Keratinocyte (primary cell): Measurements from ENCODE around the gene KRTAP10-4. TPM values are rescaled to one million over a fixed set of nuclear protein-coding genes. Genes with fewer than 3 reads are reported as not detected.

ENCODE experiments used
- DNase-seq: peaks from one replicate; pipeline ENCODE4 v3.0.0-alpha.2; 2011; ENCODE audit warnings: low read depth, missing footprints, low spot score
- FAIRE-seq: peaks from 2 replicates; lab custom pipeline; 2011; peaks lifted over from hg19 to GRCh38; lab: Jason Lieb, UNC
- H2AFZ ChIP-seq: 2 replicates; pipeline ENCODE4 v1.6.0; 2012; ENCODE audit warnings: low read length, control low read depth, inconsistent platforms; ENCODE audit not compliant: control insufficient read depth
- H3K27ac ChIP-seq: 2 replicates; pipeline ENCODE4 v1.5.1; 2011; ENCODE audit warnings: low read length; ENCODE audit not compliant: control insufficient read depth, insufficient read depth
- H3K27me3 ChIP-seq: 3 replicates; pipeline ENCODE4 v1.6.0; 2011; ENCODE audit warnings: low read length; ENCODE audit not compliant: control insufficient read depth, insufficient read depth; ENCODE audit errors: extremely low read depth
- H3K36me3 ChIP-seq, 2 experiments: 2 replicates in 1 of 2; 3 replicates in 1 of 2; pipeline ENCODE4 v1.5.1; 2011; ENCODE audit warnings: low read length in 2 of 2, mild to moderate bottlenecking in 1 of 2; ENCODE audit not compliant: control insufficient read depth in 2 of 2, insufficient read depth in 2 of 2; ENCODE audit errors: extremely low read depth in 1 of 2
- H3K4me1 ChIP-seq: 3 replicates; pipeline ENCODE4 v1.5.1; 2011; ENCODE audit warnings: low read length; ENCODE audit not compliant: control insufficient read depth, insufficient read depth; ENCODE audit errors: extremely low read depth
- H3K4me2 ChIP-seq: 3 replicates; pipeline ENCODE4 v1.6.0; 2011; ENCODE audit warnings: low read depth, low read length; ENCODE audit not compliant: control insufficient read depth, insufficient read depth; ENCODE audit errors: extremely low read depth
- H3K4me3 ChIP-seq, 3 experiments: fragments of 200-600 bp in 1 of 3; sonication (generic) in 1 of 3; 2 replicates in 2 of 3; 3 replicates in 1 of 3; pipeline ENCODE4 v1.5.1; 2011 to 2016; ENCODE audit warnings: low read length in 3 of 3, mild to moderate bottlenecking in 3 of 3, control low read depth in 2 of 3, inconsistent platforms in 1 of 3, low read depth in 1 of 3, mixed read lengths in 1 of 3, mixed run types in 1 of 3, moderate library complexity in 1 of 3; ENCODE audit not compliant: control insufficient read depth in 2 of 3, insufficient read depth in 2 of 3; ENCODE audit errors: extremely low read depth in 1 of 3
- H3K79me2 ChIP-seq: 2 replicates; pipeline ENCODE4 v1.6.0; 2012; ENCODE audit warnings: low read length; ENCODE audit not compliant: control insufficient read depth, insufficient read depth
- H3K9ac ChIP-seq: 3 replicates; pipeline ENCODE4 v1.6.0; 2011; ENCODE audit warnings: low read length; ENCODE audit not compliant: control insufficient read depth, insufficient read depth; ENCODE audit errors: extremely low read depth
- H3K9me1 ChIP-seq: 3 replicates; pipeline ENCODE4 v1.6.0; 2011; ENCODE audit warnings: low read length; ENCODE audit not compliant: control insufficient read depth, insufficient read depth; ENCODE audit errors: extremely low read depth
- H3K9me3 ChIP-seq: 2 replicates; pipeline ENCODE4 v1.5.1; 2012; ENCODE audit warnings: low read depth, low read length; ENCODE audit not compliant: control insufficient read depth
- H4K20me1 ChIP-seq: 3 replicates; pipeline ENCODE4 v1.6.0; 2011; ENCODE audit warnings: low read length; ENCODE audit not compliant: control insufficient read depth, insufficient read depth; ENCODE audit errors: extremely low read depth
- CTCF ChIP-seq, 3 experiments: IDR thresholded peaks in 1 of 3; conservative IDR thresholded peaks in 1 of 3; optimal IDR thresholded peaks in 1 of 3; 2 replicates in 2 of 3; 3 replicates in 1 of 3; pipeline versions ENCODE3 to v1.5.1; 2011; ENCODE audit warnings: low read length in 3 of 3, mild to moderate bottlenecking in 3 of 3, moderate library complexity in 2 of 3, control low read depth in 1 of 3, inconsistent platforms in 1 of 3; ENCODE audit not compliant: insufficient read depth in 2 of 3; ENCODE audit errors: extremely low read depth in 1 of 3
- EZH2 ChIP-seq: IDR thresholded peaks from one replicate; pipeline ENCODE4 v1.6.1; 2012; ENCODE audit warnings: inconsistent platforms, mild to moderate bottlenecking, low read length, moderate library complexity
- dilution Hi-C: fragments of 300-500 bp; cut with MboI; formaldehyde crosslinking; loops from one replicate; pipeline ENCODE4 v1.7.0; 2020; ENCODE audit warnings: low sequenced_read_pairs; ENCODE audit not compliant: extremely low pct_ligation_motif_present
- polyA plus RNA-seq, 5 experiments: library from polyadenylated mRNA; depleted of rRNA in 3 of 5; stranded (reverse) in 3 of 5; stranded (forward) in 1 of 5; unstranded in 1 of 5; fragments of >200 nt; gene quantifications; 1 replicate in 1 of 5; 2 replicates in 3 of 5; 3 replicates in 1 of 5; pipeline versions ENCODE4 v1.2.1 to v1.2.3, GENCODE V29; 2011 to 2012; ENCODE audit warnings: missing spikeins in 2 of 5, low read depth in 1 of 5, low replicate concordance in 1 of 5

Gene KRTAP10-4
- polyA plus RNA-seq, 1 donor (not counting 4 experiments of a cell fraction or from before 2014, with no cell fraction given): not detected

- Histone ChIP-seq H4K20me1 (no peaks in the 10 kb centered on the region), H3K27ac (no peak overlapping the region), H2AFZ (no peak overlapping the region), H3K4me2 (no peak overlapping the region), H3K27me3 (no peaks in the 10 kb centered on the region), H3K4me1 (no peaks in the 10 kb centered on the region), H3K4me3 (no peak overlapping the region), H3K9ac (no peak overlapping the region), H3K9me3 (peaks cover 3% of the 10 kb centered on the region), H3K79me2 (no peaks in the 10 kb centered on the region), H3K36me3 (no peaks in the 10 kb centered on the region), H3K9me1 (no peaks in the 10 kb centered on the region)
- TF ChIP-seq EZH2 (no peak), CTCF (optimal IDR thresholded peaks at IDR 0.05 in 1 of 3, IDR thresholded peaks at IDR 0.05 in 1 of 3, conservative IDR thresholded peaks at IDR 0.05 in 1 of 3; ENCODE audit: extremely low read depth in 1 of 3, insufficient read depth in 2 of 3, low read length in 3 of 3) (no peak)
- FAIRE-seq: no peak
- no peak for DNase-seq
- dilution Hi-C loops: no loop called here
These were observed 37.6 kb upstream of the KRTAP10-4 start for GRCh38 chr21:44535963-44536362.

GRCh38 chr21:44537930-44538911, 35.3 kb upstream of the KRTAP10-4 start:
- H2AFZ ChIP-seq: no peak overlapping the region
- no peak overlapping the region for H3K4me3 ChIP-seq
- no peaks in the 10 kb centered on the region for H3K9me3 ChIP-seq
- H3K27me3 ChIP-seq: no peaks in the 10 kb centered on the region
- no peak for FAIRE-seq
- no peak for TF ChIP-seq CTCF (optimal IDR thresholded peaks at IDR 0.05 in 1 of 3, IDR thresholded peaks at IDR 0.05 in 1 of 3, conservative IDR thresholded peaks at IDR 0.05 in 1 of 3; ENCODE audit: extremely low read depth in 1 of 3, insufficient read depth in 2 of 3, low read length in 3 of 3)
- TF ChIP-seq EZH2: no peak
- H3K79me2 ChIP-seq: no peaks in the 10 kb centered on the region
- no peaks in the 10 kb centered on the region for H3K9me1 ChIP-seq
- dilution Hi-C loops: no loop called here
- H3K27ac ChIP-seq: no peak overlapping the region
- no peak for DNase-seq
- no peaks in the 10 kb centered on the region for H3K36me3 ChIP-seq
- H3K4me2 ChIP-seq: no peak overlapping the region
- no peaks in the 10 kb centered on the region for H3K4me1 ChIP-seq
- H3K9ac ChIP-seq: no peak overlapping the region
- H4K20me1 ChIP-seq: no peaks in the 10 kb centered on the region
